GM21717 (cell line): ENCODE measurements around the gene CYP21A2.
"Not testable (repeated sequence)": the region's sequence is repeated elsewhere in the genome, so short reads cannot be mapped to it uniquely, and the experiment has no call there.

Experiments used
- ATAC-seq: cut with Tn5 transposase; IDR thresholded peaks from one replicate; pipeline ENCODE4 v1.9.1; 2021; ENCODE audit warnings: mild to moderate bottlenecking, moderate library complexity; ENCODE audit not compliant: unreplicated experiment

Gene CYP21A2

DNA sequence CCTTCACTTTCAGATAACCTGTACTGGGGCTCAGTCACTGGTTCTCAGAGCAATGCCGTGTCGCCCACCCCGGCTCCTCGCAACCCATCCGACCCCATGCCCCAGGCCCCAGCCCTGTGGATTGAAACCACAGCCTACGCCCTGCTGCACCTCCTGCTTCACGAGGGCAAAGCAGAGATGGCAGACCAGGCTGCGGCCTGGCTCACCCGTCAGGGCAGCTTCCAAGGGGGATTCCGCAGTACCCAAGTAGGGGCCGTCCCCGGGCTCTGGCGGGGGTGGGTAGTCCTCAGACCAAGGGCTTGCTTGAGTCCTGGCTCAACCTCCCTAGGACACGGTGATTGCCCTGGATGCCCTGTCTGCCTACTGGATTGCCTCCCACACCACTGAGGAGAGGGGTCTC, 8.7 kb upstream of the CYP21A2 start:
- not testable (repeated sequence) for ATAC-seq

DNA sequence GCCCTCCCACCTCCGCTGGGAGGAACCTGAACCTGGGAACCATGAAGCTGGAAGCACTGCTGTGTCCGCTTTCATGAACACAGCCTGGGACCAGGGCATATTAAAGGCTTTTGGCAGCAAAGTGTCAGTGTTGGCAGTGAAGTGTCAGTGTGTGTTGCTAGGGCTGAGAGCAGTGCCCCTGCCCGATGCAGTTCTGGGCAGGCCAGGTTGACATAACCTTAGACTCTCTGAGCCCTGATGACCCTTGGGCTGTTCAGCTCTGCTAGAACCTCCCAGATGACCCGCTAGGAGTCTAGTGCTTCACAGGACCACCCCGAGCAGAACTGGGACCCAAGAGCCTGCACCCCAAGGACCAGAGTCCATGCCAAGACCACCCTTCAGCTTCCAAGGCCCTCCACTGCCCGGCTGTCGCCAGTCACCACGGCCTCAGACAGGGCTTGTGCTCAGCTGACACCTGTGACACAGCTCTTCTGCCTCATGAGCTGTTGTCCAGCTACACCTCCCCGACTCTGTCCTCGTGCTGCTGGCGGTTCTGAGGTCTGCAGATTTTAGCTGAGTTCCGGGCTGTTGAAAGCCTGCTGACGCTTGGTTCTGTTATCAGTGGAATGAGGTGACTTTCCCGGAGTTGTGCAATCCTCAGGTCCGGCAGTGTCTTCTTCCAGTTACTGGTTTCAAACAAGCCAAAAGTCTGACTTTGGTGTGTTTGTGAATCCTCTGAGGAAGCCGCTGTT, 2.8 kb upstream of the CYP21A2 start:
- ATAC-seq: not testable (repeated sequence)

DNA sequence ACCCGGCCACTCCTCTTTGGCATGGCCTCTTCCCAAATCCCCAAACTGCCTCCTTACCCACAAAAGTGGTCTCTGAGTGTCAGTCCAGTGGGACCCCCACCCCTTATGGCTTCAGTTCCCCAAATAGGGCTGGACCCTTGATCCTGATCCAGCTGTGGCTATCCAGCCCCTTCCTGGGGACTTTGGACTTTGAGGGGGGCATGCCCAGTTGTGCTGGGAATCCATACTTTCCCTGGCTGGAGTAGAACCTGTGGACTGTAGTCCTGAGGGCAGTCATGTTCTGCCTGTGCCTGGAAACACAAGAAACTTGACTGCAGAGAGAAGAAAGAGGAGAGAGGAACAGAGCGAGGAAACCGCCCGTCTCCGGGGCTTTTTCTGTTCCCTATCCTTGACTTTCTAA, 1.1 kb upstream of the CYP21A2 start:
- not testable (repeated sequence) for ATAC-seq

- ATAC-seq: not testable (repeated sequence)
These were observed 663 bp downstream of the CYP21A2 start for GRCh38 chr6:32038878-32039277.

DNA sequence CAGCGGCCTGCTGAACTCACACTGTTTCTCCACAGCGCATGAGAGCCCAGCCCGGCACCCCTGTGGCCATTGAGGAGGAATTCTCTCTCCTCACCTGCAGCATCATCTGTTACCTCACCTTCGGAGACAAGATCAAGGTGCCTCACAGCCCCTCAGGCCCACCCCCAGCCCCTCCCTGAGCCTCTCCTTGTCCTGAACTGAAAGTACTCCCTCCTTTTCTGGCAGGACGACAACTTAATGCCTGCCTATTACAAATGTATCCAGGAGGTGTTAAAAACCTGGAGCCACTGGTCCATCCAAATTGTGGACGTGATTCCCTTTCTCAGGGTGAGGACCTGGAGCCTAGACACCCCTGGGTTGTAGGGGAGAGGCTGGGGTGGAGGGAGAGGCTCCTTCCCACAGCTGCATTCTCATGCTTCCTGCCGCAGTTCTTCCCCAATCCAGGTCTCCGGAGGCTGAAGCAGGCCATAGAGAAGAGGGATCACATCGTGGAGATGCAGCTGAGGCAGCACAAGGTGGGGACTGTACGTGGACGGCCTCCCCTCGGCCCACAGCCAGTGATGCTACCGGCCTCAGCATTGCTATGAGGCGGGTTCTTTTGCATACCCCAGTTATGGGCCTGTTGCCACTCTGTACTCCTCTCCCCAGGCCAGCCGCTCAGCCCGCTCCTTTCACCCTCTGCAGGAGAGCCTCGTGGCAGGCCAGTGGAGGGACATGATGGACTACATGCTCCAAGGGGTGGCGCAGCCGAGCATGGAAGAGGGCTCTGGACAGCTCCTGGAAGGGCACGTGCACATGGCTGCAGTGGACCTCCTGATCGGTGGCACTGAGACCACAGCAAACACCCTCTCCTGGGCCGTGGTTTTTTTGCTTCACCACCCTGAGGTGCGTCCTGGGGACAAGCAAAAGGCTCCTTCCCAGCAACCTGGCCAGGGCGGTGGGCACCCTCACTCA, 1.4 kb downstream of the CYP21A2 start:
- not testable (repeated sequence) for ATAC-seq

GRCh38 chr6:32040299-32041049, 2.3 kb downstream of the CYP21A2 start:
- ATAC-seq: not testable (repeated sequence)

DNA sequence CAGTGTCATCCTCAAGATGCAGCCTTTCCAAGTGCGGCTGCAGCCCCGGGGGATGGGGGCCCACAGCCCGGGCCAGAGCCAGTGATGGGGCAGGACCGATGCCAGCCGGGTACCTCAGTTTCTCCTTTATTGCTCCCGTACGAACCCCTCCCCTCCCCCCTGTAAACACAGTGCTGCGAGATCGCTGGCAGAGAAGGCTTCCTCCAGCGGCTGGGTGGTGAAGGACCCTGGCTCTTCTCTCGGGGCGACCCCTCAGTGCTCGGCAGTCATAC, 2.8 kb downstream of the CYP21A2 start:
- ATAC-seq: not testable (repeated sequence)

DNA sequence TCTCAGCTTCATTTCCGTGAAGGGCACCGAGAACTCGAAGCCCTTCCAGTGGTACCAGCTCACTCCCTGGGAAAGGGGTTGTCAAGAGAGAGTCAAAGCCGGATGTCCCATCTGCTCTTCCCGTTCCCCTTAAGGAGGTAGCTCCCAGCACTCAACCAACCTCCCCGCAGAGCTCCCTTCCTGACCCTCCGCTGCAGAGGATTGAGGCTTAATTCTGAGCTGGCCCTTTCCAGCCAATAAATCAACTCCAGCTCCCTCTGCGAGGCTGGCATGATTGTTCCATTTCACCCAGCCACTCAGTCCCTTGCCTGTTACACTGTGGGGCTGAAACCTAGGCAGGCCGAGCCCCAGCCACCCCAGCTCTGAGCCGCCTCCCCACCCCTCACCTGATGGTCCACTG, 3.2 kb downstream of the CYP21A2 start:
- not testable (repeated sequence) for ATAC-seq

DNA sequence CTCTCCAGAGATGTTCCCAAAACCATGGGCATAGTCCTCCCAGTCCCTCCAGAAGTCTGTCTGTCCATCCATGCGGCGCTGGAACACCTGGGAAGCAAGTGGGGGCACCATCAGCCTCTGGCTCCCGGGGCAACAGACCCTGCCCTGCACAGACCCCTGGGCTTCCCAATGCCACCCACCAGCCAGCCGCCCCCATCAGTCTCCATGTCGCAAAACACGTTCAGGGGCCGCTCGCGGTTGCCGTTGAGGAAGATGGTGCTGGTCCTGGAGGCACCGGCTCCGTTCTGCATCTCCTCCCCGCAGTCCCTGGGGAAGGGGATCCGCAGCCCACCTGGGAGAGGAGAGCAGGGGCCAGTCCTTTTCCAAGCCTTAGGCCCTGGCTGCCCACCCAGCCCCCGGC, 4.1 kb downstream of the CYP21A2 start:
- ATAC-seq: not testable (repeated sequence)

DNA sequence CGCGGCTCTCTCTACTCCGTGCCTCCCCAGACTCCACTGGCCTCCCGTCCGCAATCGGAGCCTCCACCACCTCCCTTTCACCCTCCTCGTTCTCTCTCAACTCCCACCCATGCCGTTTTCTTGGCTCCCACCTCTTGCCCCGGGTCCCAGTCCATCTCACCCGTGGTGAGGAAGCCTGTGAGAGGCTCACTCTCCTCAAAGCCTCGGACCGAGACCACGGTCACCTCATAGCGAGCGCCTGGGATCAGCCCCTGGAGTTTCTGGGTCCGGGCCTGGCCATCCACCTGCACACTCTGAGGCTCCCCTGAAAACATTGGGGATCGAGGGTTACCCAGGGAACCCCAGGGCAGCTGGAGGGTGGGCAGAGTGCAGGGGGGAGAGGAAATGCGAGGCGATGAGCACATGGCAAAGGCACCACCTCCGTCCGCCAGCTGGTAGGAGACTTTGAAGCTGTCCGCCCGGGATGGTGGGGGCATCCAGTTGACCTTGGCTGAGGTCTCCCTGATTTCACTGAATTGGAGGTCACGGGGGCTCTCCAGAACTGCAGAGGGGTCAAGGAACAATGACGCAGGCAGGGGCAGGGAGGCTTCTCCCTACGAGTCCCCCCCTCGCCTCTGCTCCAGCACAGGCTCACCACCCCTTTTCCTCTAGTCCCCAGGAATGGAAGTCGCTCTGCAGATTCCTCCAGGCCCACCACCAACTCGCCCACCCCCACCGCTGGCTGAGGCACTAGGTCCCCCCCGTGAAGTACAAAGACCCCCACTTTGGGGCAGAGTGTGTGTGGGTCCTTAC, 5.6 kb downstream of the CYP21A2 start:
- ATAC-seq: not testable (repeated sequence)

GRCh38 chr6:32044916-32045315, 6.7 kb downstream of the CYP21A2 start:
- ATAC-seq: not testable (repeated sequence)

DNA sequence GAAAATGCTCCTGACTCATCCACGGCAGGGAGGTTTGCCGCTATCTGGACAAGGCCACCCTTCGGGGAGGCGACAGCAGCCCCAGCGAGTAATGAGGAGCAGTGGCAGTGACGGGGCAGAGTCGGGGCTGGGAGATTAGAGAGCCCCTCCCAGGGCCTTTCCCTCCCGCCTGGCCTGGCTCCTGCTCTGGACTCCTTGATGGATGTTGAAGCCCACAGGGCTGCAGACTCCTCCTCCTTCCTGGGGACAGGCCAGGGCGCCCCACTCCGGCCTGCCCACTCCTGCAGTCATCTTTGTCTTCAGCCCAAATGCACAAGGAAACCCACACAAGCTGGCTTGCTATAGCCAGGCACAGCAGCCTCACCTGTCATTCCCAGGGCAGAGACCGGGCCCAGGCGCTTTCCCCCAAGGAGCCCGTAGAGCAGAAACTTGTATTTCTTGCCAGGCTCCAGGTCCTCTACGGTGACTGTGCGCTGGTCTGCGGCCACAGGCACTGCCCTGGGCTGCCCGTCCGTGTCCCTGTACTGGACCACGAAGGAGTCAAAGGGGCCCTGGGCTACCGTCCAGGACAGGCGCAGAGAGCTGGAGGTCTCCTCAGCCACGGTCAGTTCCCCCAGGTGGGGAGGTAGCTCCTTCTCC, 7.7 kb downstream of the CYP21A2 start:
- ATAC-seq: no peak

- ATAC-seq: no peak
These were observed 8.4 kb downstream of the CYP21A2 start for GRCh38 chr6:32046450-32047083.

GRCh38 chr6:32047084-32047478, 8.9 kb downstream of the CYP21A2 start:
- ATAC-seq: no peak

GRCh38 chr6:32047539-32047854, 9.3 kb downstream of the CYP21A2 start:
- ATAC-seq: no peak

DNA sequence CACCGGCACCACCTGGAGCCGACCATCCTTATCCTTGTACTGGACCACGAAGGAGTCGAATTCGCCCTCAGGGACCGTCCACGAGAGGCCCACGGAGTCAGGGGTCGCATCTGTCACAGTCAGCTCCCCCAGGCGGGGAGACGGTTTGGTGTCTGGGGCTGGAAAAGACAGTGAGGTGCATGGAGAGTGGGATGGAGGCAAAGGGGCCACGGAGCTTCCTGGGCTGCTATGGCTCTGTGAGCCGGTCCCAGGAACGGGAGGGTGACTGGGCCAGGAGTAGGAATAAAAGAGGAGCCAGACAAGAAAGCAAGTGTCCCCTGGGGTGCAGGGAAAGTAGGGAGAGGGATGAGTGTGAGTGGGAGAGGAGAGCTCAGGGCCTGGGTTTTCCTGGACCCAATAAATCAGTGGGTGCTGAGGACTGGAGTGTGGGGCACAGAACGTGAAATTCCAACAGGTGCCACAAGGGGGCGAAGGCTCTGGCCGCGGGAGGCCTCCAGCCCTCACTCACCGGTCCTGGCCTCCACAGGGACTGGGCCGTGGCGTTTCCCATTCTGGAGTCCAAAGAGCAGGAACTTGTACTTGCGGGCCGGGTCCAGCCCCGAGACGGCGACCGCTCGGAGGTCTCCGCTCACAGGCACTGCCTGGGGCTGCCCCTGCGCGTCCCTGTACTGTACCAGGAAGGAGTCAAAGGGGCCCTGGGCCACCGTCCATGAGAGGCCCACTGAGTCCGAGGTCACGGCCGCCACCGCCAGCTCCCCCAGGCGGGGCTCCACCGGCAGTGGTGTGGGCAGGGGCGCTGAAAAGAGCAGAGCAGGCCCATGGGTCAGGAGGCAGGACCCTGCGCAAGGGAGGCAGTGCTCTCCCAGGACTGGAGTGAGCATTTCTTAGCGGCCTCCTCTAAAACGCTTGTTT, 9.9 kb downstream of the CYP21A2 start:
- no peak for ATAC-seq

GRCh38 chr6:32049149-32049548, 10.9 kb downstream of the CYP21A2 start:
- not testable (repeated sequence) for ATAC-seq

- not testable (repeated sequence) for ATAC-seq
These were observed 11.5 kb downstream of the CYP21A2 start for GRCh38 chr6:32049736-32050135.

GRCh38 chr6:32050562-32050961, 12.3 kb downstream of the CYP21A2 start:
- no peak for ATAC-seq
